Measurements from ENCODE around the gene MAPK9.

GRCh38 chr5:180336234-180337020, 44.5 kb upstream of the MAPK9 start:
- TF ChIP-seq EZH2 (IDR thresholded peaks at IDR 0.05; ENCODE audit: insufficient read depth, poor library complexity, severe bottlenecking) = no peak
- no peak for TF ChIP-seq EZH2phosphoT487 (IDR thresholded peaks at IDR 0.05; ENCODE audit: insufficient read depth, low read depth)
